Erythroblast (primary cell): ENCODE data around the gene CNOT8.

Source experiments
- GATA1 ChIP-seq: IDR thresholded peaks from 2 replicates; pipeline ENCODE4 v1.6.1; 2011; ENCODE audit warnings: low read depth, mild to moderate bottlenecking, control low read depth, low read length, moderate library complexity
- POLR2A ChIP-seq: IDR thresholded peaks from 2 replicates; pipeline ENCODE4 v1.6.1; 2011; ENCODE audit warnings: mild to moderate bottlenecking, low read length

DNA sequence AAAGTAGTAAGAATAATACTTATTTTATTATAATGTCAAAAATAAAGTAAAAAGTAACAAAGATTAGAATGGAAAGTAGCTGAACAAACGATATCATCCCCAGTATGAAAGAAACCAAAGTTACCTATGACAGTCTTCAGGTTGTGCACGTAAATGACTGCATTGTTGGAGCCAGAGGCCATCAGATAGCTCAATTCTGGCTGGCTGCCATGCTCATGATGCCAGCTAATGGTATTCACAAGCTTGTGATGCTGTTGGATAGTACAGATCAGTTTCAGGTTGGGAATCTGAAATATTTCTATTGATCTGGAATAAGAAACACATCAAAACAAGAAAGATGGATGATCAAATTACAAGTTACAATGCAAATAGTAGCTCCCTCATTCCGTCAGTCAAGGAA is 58.4 kb downstream of the CNOT8 start:
- TF ChIP-seq POLR2A (no peak), GATA1 (no peak)
